ENCODE data around the gene RAD51AP1. TPM values are rescaled to one million over a fixed set of nuclear protein-coding genes. Genes with fewer than 3 reads are reported as not detected.
"Not testable (repeated sequence)": the region's sequence is repeated elsewhere in the genome, so short reads cannot be mapped to it uniquely, and the experiment has no call there.

RAD51AP1 gene
- total and polyA plus RNA-seq, 8 donors: 7.5 to 41.3 (median 25.4) TPM

GRCh38 chr12:4499186-4499585 lies 39.5 kb upstream of the RAD51AP1 start:
- intact Hi-C loops (cut with DNase I): no loop called here
- no peaks in the 10 kb centered on the region for H3K4me1 ChIP-seq
- no peak for DNase-seq
- no peaks in the 10 kb centered on the region for H3K27me3 ChIP-seq
- H3K4me3 ChIP-seq: no peak overlapping the region
- TF ChIP-seq CTCF (IDR thresholded peaks at IDR 0.05): no peak
- no peak for ATAC-seq
- no peaks in the 10 kb centered on the region for H3K9me3 ChIP-seq
- peaks cover 0 to 81% of the 10 kb centered on the region in 2 donors for H3K36me3 ChIP-seq
- H3K27ac ChIP-seq: no peak overlapping the region

- intact Hi-C loops (cut with DNase I): no loop called here
- ATAC-seq (no peak), DNase-seq (no peak)
- no peak overlapping the region for H3K4me3 ChIP-seq
- no peaks in the 10 kb centered on the region for H3K9me3 ChIP-seq
- H3K27ac ChIP-seq: no peak overlapping the region
- H3K4me1 ChIP-seq: no peaks in the 10 kb centered on the region
- peaks cover 0 to 55% of the 10 kb centered on the region in 2 donors for H3K36me3 ChIP-seq
- TF ChIP-seq CTCF (IDR thresholded peaks at IDR 0.05): no peak
- H3K27me3 ChIP-seq: no peaks in the 10 kb centered on the region
These were observed 33.2 kb upstream of the RAD51AP1 start for GRCh38 chr12:4505376-4505986.

GRCh38 chr12:4506430-4506829 lies 32.3 kb upstream of the RAD51AP1 start:
- intact Hi-C loops (cut with DNase I): no loop called here
- H3K36me3 ChIP-seq: peaks cover 0 to 52% of the 10 kb centered on the region in 2 donors
- no peak for DNase-seq
- H3K27ac ChIP-seq: no peak overlapping the region
- no peaks in the 10 kb centered on the region for H3K27me3 ChIP-seq
- no peak overlapping the region for H3K4me3 ChIP-seq
- ATAC-seq: no peak
- no peaks in the 10 kb centered on the region for H3K4me1 ChIP-seq
- H3K9me3 ChIP-seq: no peaks in the 10 kb centered on the region
- no peak for TF ChIP-seq CTCF (IDR thresholded peaks at IDR 0.05)

- no peak for ATAC-seq
- no peak for TF ChIP-seq CTCF (IDR thresholded peaks at IDR 0.05)
- Histone ChIP-seq H3K27me3 (no peaks in the 10 kb centered on the region), H3K4me3 (no peak overlapping the region), H3K4me1 (no peaks in the 10 kb centered on the region), H3K27ac (no peak overlapping the region), H3K9me3 (no peaks in the 10 kb centered on the region), H3K36me3 (peaks cover 0 to 47% of the 10 kb centered on the region in 2 donors)
- no peak for DNase-seq
- intact Hi-C loops (cut with DNase I): no loop called here
These were observed 31.8 kb upstream of the RAD51AP1 start for GRCh38 chr12:4506870-4507269.

- H3K27ac ChIP-seq; H3K4me1 ChIP-seq; H3K4me3 ChIP-seq; DNase-seq; H3K27me3 ChIP-seq; H3K9me3 ChIP-seq; intact Hi-C loops (cut with DNase I); ATAC-seq: not testable (repeated sequence)
- H3K36me3 ChIP-seq: peaks cover 0 to 32% of the 10 kb centered on the region in 2 donors
These were observed 30.2 kb upstream of the RAD51AP1 start for GRCh38 chr12:4508503-4508902.

- peaks cover 0 to 24% of the 10 kb centered on the region in 2 donors for H3K36me3 ChIP-seq
- DNase-seq; intact Hi-C loops (cut with DNase I); ATAC-seq; H3K4me1 ChIP-seq; H3K4me3 ChIP-seq; H3K27ac ChIP-seq; H3K9me3 ChIP-seq; H3K27me3 ChIP-seq: not testable (repeated sequence)
These were observed 29.4 kb upstream of the RAD51AP1 start for GRCh38 chr12:4509269-4509668.
